Heart left ventricle (tissue), 16 donors: ENCODE measurements around the gene LYRM1. TPM values are rescaled to one million over a fixed set of nuclear protein-coding genes. Genes with fewer than 3 reads are reported as not detected.

Experiments used
- ATAC-seq, 4 donors: fragments of 200-7000 bp; cut with Tn5 transposase; one replicate each; pipeline ENCODE4 v1.9.1; 2020 to 2022; ENCODE audit warnings: moderate library complexity in 4 of 4, mild to moderate bottlenecking in 3 of 4, moderate number of reproducible peaks in 1 of 4
- DNase-seq, 5 donors: peaks; one replicate each; pipeline ENCODE4 v3.0.0-alpha.2; 2020
- H3K27ac ChIP-seq, 12 donors: fragments of 200-600 bp; sonication (generic) in 4 of 12; one replicate each; pipeline versions ENCODE4 v1.5.0 to v1.8.0; 2016 to 2022; ENCODE audit warnings: mild to moderate bottlenecking in 2 of 12
- H3K27me3 ChIP-seq, 9 donors: fragments of 200-600 bp; sonication (generic) in 2 of 9; one replicate each; pipeline versions ENCODE4 v1.5.1 to v1.8.0; 2016 to 2022; ENCODE audit warnings: mild to moderate bottlenecking in 3 of 9
- H3K36me3 ChIP-seq, 9 donors: fragments of 200-600 bp; sonication (generic) in 2 of 9; one replicate each; pipeline versions ENCODE4 v1.5.0 to v1.8.0; 2018 to 2022; ENCODE audit warnings: mild to moderate bottlenecking in 2 of 9
- H3K4me1 ChIP-seq, 12 donors: fragments of 200-600 bp; sonication (generic) in 4 of 12; one replicate each; pipeline versions ENCODE4 v1.5.0 to v1.8.0; 2016 to 2022; ENCODE audit warnings: mild to moderate bottlenecking in 3 of 12
- H3K4me3 ChIP-seq, 12 donors: fragments of 200-600 bp; sonication (generic) in 4 of 12; one replicate each; pipeline versions ENCODE4 v1.5.0 to v1.8.0; 2017 to 2022; ENCODE audit warnings: mild to moderate bottlenecking in 9 of 12, moderate library complexity in 4 of 12
- H3K9me3 ChIP-seq, 12 donors: fragments of 200-600 bp; sonication (generic) in 4 of 12; one replicate each; pipeline versions ENCODE4 v1.5.0 to v1.8.0; 2016 to 2022; ENCODE audit warnings: mild to moderate bottlenecking in 1 of 12
- POLR2A ChIP-seq, 2 donors: fragments of 450-650 bp; IDR thresholded peaks; one replicate each; pipeline ENCODE4 v1.6.1; 2017; ENCODE audit warnings: antibody characterized with exemption in 2 of 2, mild to moderate bottlenecking in 2 of 2, moderate library complexity in 2 of 2
- WGBS, 4 donors: extraction: QIAGEN DNeasy Blood & Tissue Kit in 2 of 4; methylation state at CpG; one replicate each; pipeline versions ENCODE4 v1.1.5 to v1.1.7; 2013 to 2018; 5-methylcytosine and 5-hydroxymethylcytosine counted together
- intact Hi-C, 10 donors: fragments of 100-400 bp; cut with DNase I; formaldehyde crosslinking; loops; one replicate each; pipeline versions ENCODE4 v1.11.1 to v1.14.2; 2022
- polyA plus RNA-seq, 2 donors: library from polyadenylated mRNA; stranded (reverse); fragments of 200-250 nt; gene quantifications; one replicate each; pipeline ENCODE4 v1.2.3, GENCODE V29; 2013
- total RNA-seq, 9 donors: library from RNA; depleted of rRNA in 2 of 9; stranded (reverse); fragments of >200 nt in 2 of 9; fragmentation: NEBNext Ultra II Directional in 3 of 9; extraction: Animal tissue kit (Norgen Biotek cat#: 25700) in 3 of 9; gene quantifications; one replicate each; pipeline versions ENCODE4 v1.1.0 to v1.2.4, GENCODE V29; 2016 to 2023
- TF ChIP-seq, protein P1 (sequence below), 12 donors: fragments of 200-600 bp; sonication (generic) in 4 of 12; IDR thresholded peaks; one replicate each; pipeline versions ENCODE4 v1.5.0 to v1.8.0; 2018 to 2022; ENCODE audit warnings: antibody characterized with exemption in 12 of 12, mild to moderate bottlenecking in 5 of 12
- donor health status: ischemic (EF 13 %, LVEDD 7.1; RV severe dilation, severe dysfunction).
- donor health status: healthy with polysubstance abuse.
- donor health status: DM: no; HTN: yes; CAD: no.
- donor health status: DM: no; HTN: no; CAD: no.
- donor health status: ischemic (EF 25% LVEDD 6.9; RV normal size, moderate dysfunction).
- donor health status: ischemic (EF 25% LVEDD 5.7; RV mildly dilated, moderate dysfunction).
- donor health status: healthy.
- donor health status: DM: yes; HTN: yes; CAD: no.
- donor health status: ischemic (EF 35%, LVEDD 5.7; RV mildly dilated, moderate dysfunction).
- donor health status: nonischemic (EF 11% LVEDD 7.7; RV severe dilation, severe dysfunction).
- donor health status: DM: yes; HTN: yes; CAD: no.
- donor health status: PGD.
- donor health status: ischemic (EF 29% LVEDD 5.4; RV normal size, mild dysfunction).
- donor health status: nonischemic (EF 23%, LVEDD 6.1; RV moderate dilation, normal function).

The LYRM1 gene
- total and polyA plus RNA-seq, 11 donors, result 40.2 to 124 (median 55.9) TPM

DNA sequence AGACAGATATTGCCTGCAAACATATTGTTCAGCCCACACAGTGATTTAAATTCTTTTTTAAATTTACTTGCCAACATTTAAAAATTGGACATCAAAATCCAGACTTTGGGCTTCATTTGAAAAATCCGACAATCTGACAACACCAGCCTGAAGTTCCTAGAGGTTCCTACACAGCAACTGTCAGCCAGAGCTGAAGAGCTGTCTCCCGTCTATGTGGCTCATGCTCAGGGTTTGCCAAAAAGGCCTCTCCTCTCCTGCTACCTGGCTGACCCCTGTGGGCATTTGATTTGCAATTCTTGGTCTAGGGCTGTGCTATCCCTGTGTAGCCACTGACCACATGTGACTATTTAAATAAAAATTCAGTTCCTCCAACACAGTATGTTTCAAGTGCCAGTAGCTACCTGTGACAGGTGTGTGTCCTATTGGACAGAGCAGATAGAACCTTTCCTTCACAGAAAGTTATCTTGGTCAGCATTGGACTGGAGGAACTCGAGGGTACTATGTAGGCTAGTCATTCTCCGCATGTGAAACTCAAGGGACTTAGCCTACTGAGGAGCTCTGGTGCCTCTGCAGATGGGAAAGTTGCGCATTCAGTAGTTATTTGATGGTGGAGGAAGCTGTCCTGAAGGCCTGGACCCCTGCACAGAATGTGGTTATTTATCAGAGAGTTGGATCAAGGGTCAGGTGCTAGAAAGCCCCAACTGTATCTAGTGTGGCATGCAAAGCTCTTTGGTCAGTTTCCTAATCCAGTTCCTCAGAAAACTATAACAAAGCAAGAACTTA lies 2.7 kb downstream of the LYRM1 start:
- Histone ChIP-seq H3K27me3 (no peaks in the 10 kb centered on the region), H3K27ac (peak overlapping the region in 10 of 12 donors; percentile 15 to 99 (median 86)), H3K9me3 (no peaks in the 10 kb centered on the region), H3K4me3 (no peak overlapping the region), H3K36me3 (peaks cover 0 to 5% (median 0%) of the 10 kb centered on the region in 9 donors), H3K4me1 (peaks cover 17 to 81% (median 65%) of the 10 kb centered on the region in 12 donors)
- intact Hi-C loops, result loop anchor here in 8 of 10 donors (2.0 to 5.0 kb wide), 4 partner anchors 36 to 399 kb away; no protein-coding TSS in a partner anchor
- WGBS, 4 donors, result 75 to 87% (median 82%) methylated on average over 5 of the region's 5 CpGs
- no peak for TF ChIP-seq POLR2A (IDR thresholded peaks at IDR 0.05)
- TF ChIP-seq, protein P1, sequence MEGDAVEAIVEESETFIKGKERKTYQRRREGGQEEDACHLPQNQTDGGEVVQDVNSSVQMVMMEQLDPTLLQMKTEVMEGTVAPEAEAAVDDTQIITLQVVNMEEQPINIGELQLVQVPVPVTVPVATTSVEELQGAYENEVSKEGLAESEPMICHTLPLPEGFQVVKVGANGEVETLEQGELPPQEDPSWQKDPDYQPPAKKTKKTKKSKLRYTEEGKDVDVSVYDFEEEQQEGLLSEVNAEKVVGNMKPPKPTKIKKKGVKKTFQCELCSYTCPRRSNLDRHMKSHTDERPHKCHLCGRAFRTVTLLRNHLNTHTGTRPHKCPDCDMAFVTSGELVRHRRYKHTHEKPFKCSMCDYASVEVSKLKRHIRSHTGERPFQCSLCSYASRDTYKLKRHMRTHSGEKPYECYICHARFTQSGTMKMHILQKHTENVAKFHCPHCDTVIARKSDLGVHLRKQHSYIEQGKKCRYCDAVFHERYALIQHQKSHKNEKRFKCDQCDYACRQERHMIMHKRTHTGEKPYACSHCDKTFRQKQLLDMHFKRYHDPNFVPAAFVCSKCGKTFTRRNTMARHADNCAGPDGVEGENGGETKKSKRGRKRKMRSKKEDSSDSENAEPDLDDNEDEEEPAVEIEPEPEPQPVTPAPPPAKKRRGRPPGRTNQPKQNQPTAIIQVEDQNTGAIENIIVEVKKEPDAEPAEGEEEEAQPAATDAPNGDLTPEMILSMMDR (IDR thresholded peaks at IDR 0.05), result no peak
- ATAC-seq (no peak), DNase-seq (no peak)

DNA sequence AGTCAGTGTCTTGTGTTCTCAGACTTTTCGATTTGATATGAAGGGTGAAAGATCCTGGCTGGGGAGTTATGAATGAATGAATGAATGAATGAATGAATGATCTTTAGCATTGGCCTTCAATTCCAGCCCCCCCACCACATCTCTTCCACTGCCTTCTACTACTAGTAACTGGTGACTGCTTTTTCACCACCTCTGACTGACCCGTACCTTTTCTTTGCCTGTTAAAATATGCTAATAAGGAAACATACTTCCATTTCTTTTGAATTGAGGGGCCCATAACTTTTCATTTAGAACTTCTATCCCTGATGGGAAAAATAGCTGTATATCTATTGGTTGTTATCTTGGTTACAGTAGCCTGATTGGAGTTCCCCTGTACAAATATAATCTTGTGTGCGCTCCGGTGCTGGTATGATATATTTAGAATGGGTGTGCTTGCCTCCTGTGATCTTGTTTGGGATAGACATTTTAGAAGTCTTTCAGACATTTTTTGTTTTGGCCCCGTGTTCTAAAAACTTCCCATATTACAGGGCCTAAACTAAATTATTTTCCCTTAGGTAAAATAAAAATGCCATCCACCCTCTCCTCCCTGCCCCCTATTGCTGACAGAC lies 3.4 kb downstream of the LYRM1 start:
- H3K27me3 ChIP-seq, result no peaks in the 10 kb centered on the region
- H3K4me1 ChIP-seq, result peaks cover 13 to 79% (median 58%) of the 10 kb centered on the region in 12 donors
- peaks cover 0 to 5% (median 0%) of the 10 kb centered on the region in 9 donors for H3K36me3 ChIP-seq
- TF ChIP-seq, protein P1 (IDR thresholded peaks at IDR 0.05), result no peak
- no peak for TF ChIP-seq POLR2A (IDR thresholded peaks at IDR 0.05)
- no peak for DNase-seq
- 36 to 39% (median 37%) methylated on average over 5 of the region's 5 CpGs for WGBS, 4 donors
- intact Hi-C loops, result loop anchor here in 8 of 10 donors (2.0 to 5.0 kb wide), 4 partner anchors 37 to 398 kb away; no protein-coding TSS in a partner anchor
- ATAC-seq, result no peak
- H3K4me3 ChIP-seq, result peak overlapping the region in 2 of 12 donors; percentile 20 to 31
- no peaks in the 10 kb centered on the region for H3K9me3 ChIP-seq
- peak overlapping the region; percentile 24 to 99 (median 71) for H3K27ac ChIP-seq

DNA sequence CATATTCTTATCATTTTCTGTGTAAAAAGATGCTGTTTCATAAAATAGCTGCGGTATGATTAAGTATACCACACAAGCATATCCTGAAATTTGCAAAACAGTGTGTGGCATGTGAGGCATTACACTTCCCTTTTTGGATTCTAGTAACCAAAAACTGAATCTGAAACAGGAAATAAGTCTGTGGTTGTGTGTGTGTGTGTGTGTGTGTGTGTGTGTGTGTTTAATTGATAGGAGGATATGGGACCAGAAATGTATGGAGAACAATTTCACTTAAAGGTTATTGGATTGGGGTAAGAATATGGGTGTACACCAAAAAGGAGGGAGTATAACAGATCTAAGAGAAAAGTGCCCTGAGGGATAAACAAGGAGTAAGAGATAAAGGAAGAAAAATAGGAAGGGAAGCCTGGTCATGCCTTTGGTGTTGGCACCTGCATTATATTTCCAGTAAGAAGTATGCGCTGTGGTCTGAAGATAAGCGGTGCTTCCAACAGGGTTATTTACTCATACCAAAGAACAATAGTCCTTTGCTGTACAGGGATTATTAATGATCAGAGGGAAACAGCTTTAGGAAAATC lies 4.0 kb downstream of the LYRM1 start:
- Histone ChIP-seq H3K9me3 (no peaks in the 10 kb centered on the region), H3K4me1 (peaks cover 13 to 78% (median 56%) of the 10 kb centered on the region in 12 donors), H3K4me3 (peak overlapping the region in 2 of 12 donors; percentile 20 to 31), H3K27me3 (no peaks in the 10 kb centered on the region), H3K36me3 (peaks cover 0 to 5% (median 0%) of the 10 kb centered on the region in 9 donors), H3K27ac (peak overlapping the region; percentile 28 to 99 (median 74))
- ATAC-seq (no peak), DNase-seq (no peak)
- intact Hi-C loops, result loop anchor here in 9 of 10 donors (5.0 kb wide), 3 partner anchors 37 to 398 kb away; no protein-coding TSS in a partner anchor
- TF ChIP-seq POLR2A (IDR thresholded peaks at IDR 0.05), result no peak
- TF ChIP-seq, protein P1 (IDR thresholded peaks at IDR 0.05), result no peak
- WGBS, 4 donors, result 17 to 23% (median 21%) methylated on average over 3 of the region's 3 CpGs
